Pancreas (tissue), 10 donors: ENCODE data around the gene DLG2. TPM values are rescaled to one million over a fixed set of nuclear protein-coding genes. Genes with fewer than 3 reads are reported as not detected.
"Not testable (repeated sequence)": the region's sequence is repeated elsewhere in the genome, so short reads cannot be mapped to it uniquely, and the experiment has no call there.

Experiments
- ATAC-seq, 4 donors: fragments of 200-7000 bp; cut with Tn5 transposase; one replicate each; pipeline versions ENCODE4 v1.8.0 to v1.9.1; 2020; ENCODE audit warnings: mild to moderate bottlenecking in 4 of 4, moderate library complexity in 4 of 4
- DNase-seq, 6 donors: peaks; one replicate each; pipeline ENCODE4 v3.0.0-alpha.2; 2020
- FAIRE-seq: peaks from 2 replicates; lab custom pipeline; 2012; peaks lifted over from hg19 to GRCh38; lab: Jason Lieb, UNC
- H3K27ac ChIP-seq, 4 donors: fragments of 200-600 bp; sonication (generic); 1 replicate in 3 of 4; 2 replicates in 1 of 4; pipeline versions ENCODE4 v1.5.0 to v1.8.0; 2020
- H3K27me3 ChIP-seq, 4 donors: fragments of 200-600 bp; one replicate each; pipeline ENCODE4 v1.8.0; 2021
- H3K36me3 ChIP-seq, 3 donors: fragments of 200-600 bp; sonication (generic) in 1 of 3; one replicate each; pipeline versions ENCODE4 v1.5.0 to v1.8.0; 2020 to 2021
- H3K4me1 ChIP-seq, 3 donors: fragments of 200-600 bp; one replicate each; pipeline ENCODE4 v1.8.0; 2021
- H3K4me3 ChIP-seq, 4 donors: fragments of 200-600 bp; sonication (generic) in 2 of 4; one replicate each; pipeline versions ENCODE4 v1.5.0 to v1.8.0; 2020 to 2021
- H3K9me3 ChIP-seq, 4 donors: fragments of 200-600 bp; one replicate each; pipeline ENCODE4 v1.8.0; 2021
- CTCF ChIP-seq, 4 donors: fragments of 200-600 bp; sonication (generic) in 3 of 4; IDR thresholded peaks; one replicate each; pipeline versions ENCODE4 v1.5.0 to v1.8.0; 2021; ENCODE audit warnings: antibody characterized with exemption in 4 of 4
- WGBS, 2 donors: extraction: QIAGEN DNeasy Blood & Tissue Kit; methylation state at CpG; one replicate each; pipeline ENCODE4 v1.1.7; 2013; 5-methylcytosine and 5-hydroxymethylcytosine counted together
- intact Hi-C, 3 donors: fragments of 100-400 bp; cut with DNase I; formaldehyde crosslinking; loops; one replicate each; pipeline versions ENCODE4 v1.11.1 to v1.14.2; 2022
- polyA plus RNA-seq, 2 donors: library from polyadenylated mRNA; stranded (reverse); fragments of 200-250 nt; gene quantifications; one replicate each; pipeline ENCODE4 v1.2.3, GENCODE V29; 2013
- total RNA-seq, 6 donors: library from RNA; stranded (reverse); fragmentation: NEBNext Ultra II Directional in 4 of 6; extraction: Animal tissue kit (Norgen Biotek cat#: 25700) in 4 of 6; gene quantifications; one replicate each; pipeline versions ENCODE4 v1.2.1 to v1.2.4, GENCODE V29; 2021 to 2023
- donor health status: healthy with polysubstance abuse.
- donor health status: DM: no; HTN: no; CAD: no; lungs with moderate emphysema.
- donor health status: DM: no; HTN: no; CAD: no.
- donor health status: control.
- donor health status: control.
- donor health status: Bipolar disorder and iron deficiency.
- donor health status: DM: yes; HTN: yes; CAD: no.
- donor health status: DM: no; HTN: no; CAD: no.
- donor health status: DM: no; HTN: no; CAD: no.
- donor health status: DM: yes; HTN: yes; CAD: no.

Gene DLG2
- total and polyA plus RNA-seq, 8 donors, result 1.2 to 5.4 (median 3.6) TPM

GRCh38 chr11:84857746-84858145 lies 769.4 kb downstream of the DLG2 start:
- H3K27ac ChIP-seq, result no peak overlapping the region
- DNase-seq, result no peak
- no peak for FAIRE-seq
- no peak overlapping the region for H3K4me3 ChIP-seq
- no peaks in the 10 kb centered on the region for H3K36me3 ChIP-seq
- no peak for TF ChIP-seq CTCF (IDR thresholded peaks at IDR 0.05)
- no peaks in the 10 kb centered on the region for H3K4me1 ChIP-seq
- intact Hi-C loops, result no loop called here
- no peak for ATAC-seq
- no peaks in the 10 kb centered on the region for H3K9me3 ChIP-seq
- H3K27me3 ChIP-seq, result no peaks in the 10 kb centered on the region

GRCh38 chr11:84855508-84856245 lies 771.5 kb downstream of the DLG2 start:
- H3K4me3 ChIP-seq, result no peak overlapping the region
- DNase-seq (no peak), ATAC-seq (no peak), FAIRE-seq (no peak)
- no peaks in the 10 kb centered on the region for H3K4me1 ChIP-seq
- no peaks in the 10 kb centered on the region for H3K27me3 ChIP-seq
- 67 to 74% methylated on average over 3 of the region's 3 CpGs for WGBS, 2 donors
- intact Hi-C loops, result no loop called here
- no peaks in the 10 kb centered on the region for H3K9me3 ChIP-seq
- H3K27ac ChIP-seq, result no peak overlapping the region
- H3K36me3 ChIP-seq, result no peaks in the 10 kb centered on the region
- no peak for TF ChIP-seq CTCF (IDR thresholded peaks at IDR 0.05)

- no peak for FAIRE-seq
- Histone ChIP-seq H3K27ac (no peak overlapping the region), H3K27me3 (no peaks in the 10 kb centered on the region), H3K4me3 (no peak overlapping the region), H3K36me3 (no peaks in the 10 kb centered on the region), H3K9me3 (no peaks in the 10 kb centered on the region), H3K4me1 (no peaks in the 10 kb centered on the region)
- no peak for ATAC-seq
- 80 to 87% methylated on average over 3 of the region's 3 CpGs for WGBS, 2 donors
- TF ChIP-seq CTCF (IDR thresholded peaks at IDR 0.05), result no peak
- no peak for DNase-seq
- intact Hi-C loops, result no loop called here
These were observed 772.7 kb downstream of the DLG2 start for GRCh38 chr11:84854498-84854880.

GRCh38 chr11:84853841-84854497 lies 773.2 kb downstream of the DLG2 start:
- H3K4me3 ChIP-seq, result no peak overlapping the region
- H3K27me3 ChIP-seq, result no peaks in the 10 kb centered on the region
- FAIRE-seq, result no peak
- no peaks in the 10 kb centered on the region for H3K9me3 ChIP-seq
- 44 to 66% methylated on average over 1 of the region's 1 CpG for whole genome bisulfite sequencing, 2 donors
- H3K4me1 ChIP-seq, result no peaks in the 10 kb centered on the region
- ATAC-seq, result no peak
- intact Hi-C loops, result no loop called here
- H3K36me3 ChIP-seq, result no peaks in the 10 kb centered on the region
- no peak for TF ChIP-seq CTCF (IDR thresholded peaks at IDR 0.05)
- H3K27ac ChIP-seq, result no peak overlapping the region
- no peak for DNase-seq

- no peak overlapping the region for H3K4me3 ChIP-seq
- no peaks in the 10 kb centered on the region for H3K4me1 ChIP-seq
- intact Hi-C loops, result no loop called here
- no peaks in the 10 kb centered on the region for H3K36me3 ChIP-seq
- no peak overlapping the region for H3K27ac ChIP-seq
- ATAC-seq (no peak), FAIRE-seq (no peak), DNase-seq (no peak)
- H3K27me3 ChIP-seq, result no peaks in the 10 kb centered on the region
- 88 to 93% methylated on average over 4 of the region's 4 CpGs for WGBS, 2 donors
- no peak for TF ChIP-seq CTCF (IDR thresholded peaks at IDR 0.05)
- no peaks in the 10 kb centered on the region for H3K9me3 ChIP-seq
These were observed 779.3 kb downstream of the DLG2 start for GRCh38 chr11:84847842-84848241.

- DNase-seq, H3K36me3 ChIP-seq, ATAC-seq, H3K4me1 ChIP-seq, intact Hi-C loops, H3K27me3 ChIP-seq, FAIRE-seq, H3K4me3 ChIP-seq, H3K9me3 ChIP-seq, H3K27ac ChIP-seq: not testable (repeated sequence)
- WGBS, 2 donors, result 24 to 26% methylated on average over 1 of the region's 1 CpG
These were observed 786.9 kb downstream of the DLG2 start for GRCh38 chr11:84840201-84840600.
